H9 (cell line): ENCODE data around the gene AP2S1. TPM values are rescaled to one million over a fixed set of nuclear protein-coding genes. Genes with fewer than 3 reads are reported as not detected.

Experiments used
- DNase-seq: peaks from one replicate; pipeline ENCODE4 v3.0.0-alpha.2; 2017
- H2AFZ ChIP-seq: one replicate; pipeline ENCODE4 v1.6.1; 2013; ENCODE audit warnings: mild to moderate bottlenecking, low read length, control low read depth, moderate library complexity
- H2AK5ac ChIP-seq: 2 replicates; pipeline ENCODE4 v1.6.1; 2013; ENCODE audit warnings: low read length, control low read depth, mixed read lengths; ENCODE audit not compliant: insufficient read length
- H2BK120ac ChIP-seq: one replicate; pipeline ENCODE4 v1.6.1; 2013; ENCODE audit warnings: low read depth, mild to moderate bottlenecking, low read length, control low read depth, inconsistent platforms; ENCODE audit not compliant: poor library complexity, severe bottlenecking
- H2BK12ac ChIP-seq: 2 replicates; pipeline ENCODE4 v1.6.1; 2013; ENCODE audit warnings: low read length, control low read depth, mixed read lengths, low read depth; ENCODE audit not compliant: insufficient read length
- H2BK15ac ChIP-seq: 2 replicates; pipeline ENCODE4 v1.6.1; 2013; ENCODE audit warnings: low read depth, low read length, control low read depth
- H2BK20ac ChIP-seq: one replicate; pipeline ENCODE4 v1.6.1; 2013; ENCODE audit warnings: low read depth, mild to moderate bottlenecking, low read length, control low read depth, inconsistent platforms; ENCODE audit not compliant: poor library complexity, severe bottlenecking
- H2BK5ac ChIP-seq: 2 replicates; pipeline ENCODE4 v1.6.1; 2013; ENCODE audit warnings: low read length, control low read depth, mixed read lengths; ENCODE audit not compliant: insufficient read length
- H3K14ac ChIP-seq: 2 replicates; pipeline ENCODE4 v1.6.1; 2013; ENCODE audit warnings: low read length, control low read depth; ENCODE audit not compliant: insufficient read depth
- H3K18ac ChIP-seq: 2 replicates; pipeline ENCODE4 v1.6.1; 2013; ENCODE audit warnings: low read depth, mild to moderate bottlenecking, mixed read lengths, low read length, control low read depth; ENCODE audit not compliant: insufficient read length
- H3K23ac ChIP-seq: 2 replicates; pipeline ENCODE4 v1.6.1; 2013; ENCODE audit warnings: low read length, control low read depth, mixed read lengths, low read depth; ENCODE audit not compliant: insufficient read length
- H3K23me2 ChIP-seq: 2 replicates; pipeline ENCODE4 v1.6.1; 2013; ENCODE audit warnings: low read depth, mild to moderate bottlenecking, mixed read lengths, low read length, control low read depth; ENCODE audit not compliant: insufficient read length, poor library complexity, severe bottlenecking
- H3K27ac ChIP-seq: 2 replicates; pipeline ENCODE4 v1.5.1; 2013; ENCODE audit warnings: low read length, control low read depth, mixed read lengths, low read depth; ENCODE audit not compliant: insufficient read length
- H3K27me3 ChIP-seq: 2 replicates; pipeline ENCODE4 v1.6.1; 2013; ENCODE audit warnings: low read length, control low read depth, inconsistent platforms; ENCODE audit not compliant: insufficient read depth
- H3K4ac ChIP-seq: 2 replicates; pipeline ENCODE4 v1.6.1; 2013; ENCODE audit warnings: low read depth, mild to moderate bottlenecking, control low read depth, inconsistent platforms, low read length, moderate library complexity
- H3K4me1 ChIP-seq: 2 replicates; pipeline ENCODE4 v1.6.1; 2013; ENCODE audit warnings: low read length, control low read depth, inconsistent platforms; ENCODE audit not compliant: insufficient read depth
- H3K4me2 ChIP-seq: 2 replicates; pipeline ENCODE4 v1.6.1; 2013; ENCODE audit warnings: low read length, control low read depth, mixed read lengths; ENCODE audit not compliant: insufficient read length, insufficient read depth
- H3K56ac ChIP-seq: 2 replicates; pipeline ENCODE4 v1.6.1; 2013; ENCODE audit warnings: low read depth, mild to moderate bottlenecking, mixed read lengths, low read length, control low read depth; ENCODE audit not compliant: insufficient read length
- H3K79me1 ChIP-seq: 2 replicates; pipeline ENCODE4 v1.6.1; 2013; ENCODE audit warnings: low read depth, mild to moderate bottlenecking, moderate library complexity, low read length, control low read depth, inconsistent platforms; ENCODE audit not compliant: insufficient read depth, poor library complexity, severe bottlenecking
- H3K79me2 ChIP-seq: 2 replicates; pipeline ENCODE4 v1.6.1; 2013; ENCODE audit warnings: low read length, control low read depth, inconsistent platforms; ENCODE audit not compliant: insufficient read depth
- H3K9ac ChIP-seq: 2 replicates; pipeline ENCODE4 v1.6.1; 2013; ENCODE audit warnings: low read length, control low read depth, mixed read lengths; ENCODE audit not compliant: insufficient read length; ENCODE audit errors: extremely low read depth
- H3K9me3 ChIP-seq: one replicate; pipeline ENCODE4 v1.6.1; 2013; ENCODE audit warnings: low read depth, low read length, inconsistent platforms; ENCODE audit not compliant: control insufficient read depth
- H3T11ph ChIP-seq: one replicate; pipeline ENCODE4 v1.6.1; 2013; ENCODE audit warnings: mild to moderate bottlenecking, low read length, control low read depth, inconsistent platforms
- H4K20me1 ChIP-seq: one replicate; pipeline ENCODE4 v1.6.1; 2013; ENCODE audit not compliant: control insufficient read depth, insufficient read length, insufficient read depth
- H4K5ac ChIP-seq: 2 replicates; pipeline ENCODE4 v1.6.1; 2013; ENCODE audit warnings: low read depth, mild to moderate bottlenecking, mixed read lengths, low read length, control low read depth; ENCODE audit not compliant: insufficient read length
- H4K8ac ChIP-seq: replicated peaks from 2 replicates; pipeline ENCODE4 v1.6.1; 2013; ENCODE audit warnings: low read length, control low read depth, mixed read lengths, low read depth; ENCODE audit not compliant: insufficient read length
- H4K91ac ChIP-seq: 2 replicates; pipeline ENCODE4 v1.6.1; 2013; ENCODE audit warnings: low read depth, mild to moderate bottlenecking, moderate library complexity, mixed read lengths, low read length, control low read depth; ENCODE audit not compliant: insufficient read length
- H3K27ac Mint-ChIP-seq, 3 experiments: 2 replicates in 2 of 3; 3 replicates in 1 of 3; pipeline ENCODE4 v1.8.0; 2020 to 2021; ENCODE audit warnings: mixed read lengths in 3 of 3, mild to moderate bottlenecking in 1 of 3, moderate library complexity in 1 of 3
- H3K27me3 Mint-ChIP-seq: 2 replicates; pipeline ENCODE4 v1.8.0; 2021; ENCODE audit warnings: low read depth, mild to moderate bottlenecking, moderate library complexity, mixed read lengths
- H3K36me3 Mint-ChIP-seq, 3 experiments: 2 replicates in 2 of 3; 3 replicates in 1 of 3; pipeline ENCODE4 v1.8.0; 2020 to 2021; ENCODE audit warnings: low read depth in 3 of 3, mixed read lengths in 3 of 3; ENCODE audit not compliant: insufficient read depth in 1 of 3
- H3K4me1 Mint-ChIP-seq, 2 experiments: 2 replicates each; pipeline ENCODE4 v1.8.0; 2020; ENCODE audit warnings: mixed read lengths in 2 of 2
- H3K4me3 Mint-ChIP-seq, 2 experiments: 2 replicates in 1 of 2; 3 replicates in 1 of 2; pipeline ENCODE4 v1.8.0; 2020 to 2021; ENCODE audit warnings: mild to moderate bottlenecking in 2 of 2, mixed read lengths in 2 of 2, moderate library complexity in 1 of 2
- H3K9me3 Mint-ChIP-seq, 2 experiments: 2 replicates in 1 of 2; 3 replicates in 1 of 2; pipeline ENCODE4 v1.8.0; 2020; ENCODE audit warnings: mild to moderate bottlenecking in 2 of 2, mixed read lengths in 2 of 2, moderate library complexity in 1 of 2
- WGBS: extraction: QIAGEN DNeasy Blood & Tissue Kit; methylation state at CpG from one replicate; pipeline ENCODE4 v1.1.7; 2013; ENCODE audit warnings: missing lambda C conversion rate, low lambda C conversion rate, mixed read lengths; ENCODE audit not compliant: insufficient read length; ENCODE audit errors: extremely low coverage; 5-methylcytosine and 5-hydroxymethylcytosine counted together
- total RNA-seq: library from RNA; stranded (reverse); gene quantifications from 2 replicates; pipeline ENCODE4 v1.2.1, GENCODE V29; 2021
- TF ChIP-seq, protein P1 (sequence below): fragments of 200-600 bp; sonication (generic); conservative IDR thresholded peaks from 3 replicates; pipeline ENCODE4 v1.8.0; 2021; ENCODE audit warnings: antibody characterized with exemption, mild to moderate bottlenecking

Gene AP2S1
- total RNA-seq, 1 experiment from 2014 or later: 193 TPM

DNA sequence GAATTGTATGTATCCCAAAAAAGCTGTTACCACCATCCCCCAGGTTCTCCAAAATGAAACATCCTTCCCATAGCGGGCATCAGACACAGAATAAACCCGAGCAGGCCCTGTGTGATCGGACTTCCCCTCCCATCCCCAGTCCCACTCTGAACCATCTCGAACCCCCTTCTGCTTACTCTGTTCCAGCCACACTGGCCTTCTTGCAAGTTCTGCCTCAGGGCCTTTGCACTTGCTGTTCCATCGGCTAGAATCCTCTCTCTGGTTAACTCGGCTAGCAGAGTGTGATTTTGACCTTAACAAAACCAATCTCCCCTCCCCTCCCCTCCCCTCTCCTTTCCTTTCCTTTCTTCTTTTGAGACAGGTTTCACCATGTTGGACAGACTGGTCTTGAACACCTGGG, 15.7 kb downstream of the AP2S1 start:
- Histone ChIP-seq H2BK20ac (no peak overlapping the region), H3K27ac (no peak overlapping the region), H3K18ac (no peak overlapping the region), H4K5ac (no peak overlapping the region), H4K91ac (no peak overlapping the region), H2BK12ac (no peak overlapping the region), H3K4me1 (no peaks in the 10 kb centered on the region), H3K79me2 (no peaks in the 10 kb centered on the region), H2BK5ac (no peak overlapping the region), H3K23me2 (no peaks in the 10 kb centered on the region), H3K56ac (no peak overlapping the region), H3K4ac (no peak overlapping the region), H3K27me3 (no peaks in the 10 kb centered on the region), H4K20me1 (no peaks in the 10 kb centered on the region), H3K79me1 (no peaks in the 10 kb centered on the region), H3T11ph (no peak overlapping the region), H2AK5ac (no peak overlapping the region), H3K9ac (no peak overlapping the region), H2BK15ac (no peak overlapping the region), H3K9me3 (no peaks in the 10 kb centered on the region), H2AFZ (no peak overlapping the region), H3K4me2 (no peak overlapping the region), H3K14ac (no peak overlapping the region), H3K23ac (no peak overlapping the region), H2BK120ac (no peak overlapping the region), H4K8ac (no peak overlapping the region)
- H3K36me3 Mint-ChIP-seq: peaks cover 15 to 25% (median 17%) of the 10 kb centered on the region in 3 experiments; a peak in 6 of 7 replicates
- H3K4me3 Mint-ChIP-seq: no peak overlapping the region
- H3K27ac Mint-ChIP-seq: no peak overlapping the region; a peak in 1 of 7 replicates
- H3K27me3 Mint-ChIP-seq: no peaks in the 10 kb centered on the region
- no CpG with 5 or more reads among the region's 6 CpGs for WGBS
- peaks cover 5% of the 10 kb centered on the region in 2 experiments; a peak in 4 of 5 replicates for H3K9me3 Mint-ChIP-seq
- no peaks in the 10 kb centered on the region for H3K4me1 Mint-ChIP-seq
- no peak for DNase-seq
- TF ChIP-seq, protein P1, sequence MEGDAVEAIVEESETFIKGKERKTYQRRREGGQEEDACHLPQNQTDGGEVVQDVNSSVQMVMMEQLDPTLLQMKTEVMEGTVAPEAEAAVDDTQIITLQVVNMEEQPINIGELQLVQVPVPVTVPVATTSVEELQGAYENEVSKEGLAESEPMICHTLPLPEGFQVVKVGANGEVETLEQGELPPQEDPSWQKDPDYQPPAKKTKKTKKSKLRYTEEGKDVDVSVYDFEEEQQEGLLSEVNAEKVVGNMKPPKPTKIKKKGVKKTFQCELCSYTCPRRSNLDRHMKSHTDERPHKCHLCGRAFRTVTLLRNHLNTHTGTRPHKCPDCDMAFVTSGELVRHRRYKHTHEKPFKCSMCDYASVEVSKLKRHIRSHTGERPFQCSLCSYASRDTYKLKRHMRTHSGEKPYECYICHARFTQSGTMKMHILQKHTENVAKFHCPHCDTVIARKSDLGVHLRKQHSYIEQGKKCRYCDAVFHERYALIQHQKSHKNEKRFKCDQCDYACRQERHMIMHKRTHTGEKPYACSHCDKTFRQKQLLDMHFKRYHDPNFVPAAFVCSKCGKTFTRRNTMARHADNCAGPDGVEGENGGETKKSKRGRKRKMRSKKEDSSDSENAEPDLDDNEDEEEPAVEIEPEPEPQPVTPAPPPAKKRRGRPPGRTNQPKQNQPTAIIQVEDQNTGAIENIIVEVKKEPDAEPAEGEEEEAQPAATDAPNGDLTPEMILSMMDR: no peak
